ENCODE data around the gene HOXA9. TPM values are rescaled to one million over a fixed set of nuclear protein-coding genes. Genes with fewer than 3 reads are reported as not detected.

HOXA9 gene
- total RNA-seq, 1 donor from 2014 or later: 0.13 TPM

GRCh38 chr7:27176962-27177794 lies 11.8 kb upstream of the HOXA9 start:
- DNase-seq (ENCODE audit: low read depth, low spot score): no peak

GRCh38 chr7:27176524-27176845 lies 11.1 kb upstream of the HOXA9 start:
- no peak for DNase-seq (ENCODE audit: low read depth, low spot score)

GRCh38 chr7:27175626-27176523 lies 10.5 kb upstream of the HOXA9 start:
- no peak for DNase-seq (ENCODE audit: low read depth, low spot score)

GRCh38 chr7:27174874-27175625 lies 9.7 kb upstream of the HOXA9 start:
- no peak for DNase-seq (ENCODE audit: low read depth, low spot score)

- DNase-seq (ENCODE audit: low read depth, low spot score): no peak
These were observed 8.9 kb upstream of the HOXA9 start, which contains the start of gene HOXA10 for GRCh38 chr7:27173956-27174873. Gene HOXA10 (minus strand): TSS chr7:27174320. CDS start chr7:27174306, 14 bp downstream.

GRCh38 chr7:27173511-27173955 lies 8.2 kb upstream of the HOXA9 start:
- DNase-seq (ENCODE audit: low read depth, low spot score): no peak

- DNase-seq (ENCODE audit: low read depth, low spot score): no peak
These were observed 7.6 kb upstream of the HOXA9 start for GRCh38 chr7:27172823-27173510.

- no peak for DNase-seq (ENCODE audit: low read depth, low spot score)
These were observed 7.0 kb upstream of the HOXA9 start for GRCh38 chr7:27172315-27172774.

- no peak for DNase-seq (ENCODE audit: low read depth, low spot score)
These were observed 6.4 kb upstream of the HOXA9 start for GRCh38 chr7:27171637-27172314.

GRCh38 chr7:27171325-27171636 lies 5.9 kb upstream of the HOXA9 start:
- no peak for DNase-seq (ENCODE audit: low read depth, low spot score)

- no peak for DNase-seq (ENCODE audit: low read depth, low spot score)
These were observed 5.3 kb upstream of the HOXA9 start for GRCh38 chr7:27170426-27171324.

- no peak for DNase-seq (ENCODE audit: low read depth, low spot score)
These were observed 4.5 kb upstream of the HOXA9 start for GRCh38 chr7:27169658-27170425.

GRCh38 chr7:27168265-27168947 lies 3.1 kb upstream of the HOXA9 start:
- DNase-seq (ENCODE audit: low read depth, low spot score): no peak

GRCh38 chr7:27167916-27168264 lies 2.6 kb upstream of the HOXA9 start:
- no peak for DNase-seq (ENCODE audit: low read depth, low spot score)

GRCh38 chr7:27166531-27167505 lies 1.5 kb upstream of the HOXA9 start:
- DNase-seq (ENCODE audit: low read depth, low spot score): no peak

GRCh38 chr7:27165996-27166530 lies 726 bp upstream of the HOXA9 start:
- DNase-seq (ENCODE audit: low read depth, low spot score): no peak
